Liver (tissue), 3 donors: ENCODE data around the gene ROPN1B.

Experiments
- CTCF ChIP-seq: fragments of 150-350 bp; IDR thresholded peaks from 2 replicates; pipeline ENCODE4 v1.5.1; 2017; ENCODE audit warnings: improper control_type of control experiment, low read depth, low read length; ENCODE audit not compliant: missing input control
- FOXA1 ChIP-seq: IDR thresholded peaks from 2 replicates; pipeline ENCODE4 v1.6.1; 2016; ENCODE audit warnings: antibody characterized with exemption
- GABPA ChIP-seq, 2 donors: IDR thresholded peaks in 1 of 2; conservative IDR thresholded peaks in 1 of 2; 2 replicates each; pipeline ENCODE4 v1.6.1; 2016; ENCODE audit warnings: antibody characterized with exemption in 2 of 2, mild to moderate bottlenecking in 1 of 2, moderate library complexity in 1 of 2
- HNF4A ChIP-seq, 2 donors: conservative IDR thresholded peaks; 2 replicates each; pipeline ENCODE4 v1.6.1; 2016; ENCODE audit warnings: antibody characterized with exemption in 2 of 2, mild to moderate bottlenecking in 2 of 2
- HNF4G ChIP-seq: IDR thresholded peaks from 2 replicates; pipeline ENCODE4 v1.6.1; 2016; ENCODE audit warnings: antibody characterized with exemption
- JUND ChIP-seq, 2 donors: IDR thresholded peaks; 2 replicates each; pipeline ENCODE4 v1.6.1; 2016; ENCODE audit warnings: antibody characterized with exemption in 2 of 2
- NR2F2 ChIP-seq: IDR thresholded peaks from 2 replicates; pipeline ENCODE4 v1.6.1; 2016; ENCODE audit warnings: antibody characterized with exemption
- RAD21 ChIP-seq, 2 donors: IDR thresholded peaks; 2 replicates each; pipeline ENCODE4 v1.6.1; 2016; ENCODE audit warnings: antibody characterized with exemption in 2 of 2, mild to moderate bottlenecking in 2 of 2
- SP1 ChIP-seq: IDR thresholded peaks from 2 replicates; pipeline ENCODE4 v1.6.1; 2018; ENCODE audit warnings: antibody characterized with exemption, mild to moderate bottlenecking
- TAF1 ChIP-seq: conservative IDR thresholded peaks from 2 replicates; pipeline ENCODE4 v1.6.1; 2016; ENCODE audit warnings: antibody characterized with exemption, mild to moderate bottlenecking
- YY1 ChIP-seq: IDR thresholded peaks from 2 replicates; pipeline ENCODE4 v1.6.1; 2016; ENCODE audit warnings: antibody characterized with exemption, mild to moderate bottlenecking
- TF ChIP-seq, protein P1 (sequence below): IDR thresholded peaks from 2 replicates; pipeline ENCODE4 v1.6.1; 2016; ENCODE audit warnings: antibody characterized with exemption
- TF ChIP-seq, protein P2 (sequence below): IDR thresholded peaks from 2 replicates; pipeline ENCODE4 v1.6.1; 2016; ENCODE audit warnings: antibody characterized with exemption
- TF ChIP-seq, protein P3 (sequence below): IDR thresholded peaks from 2 replicates; pipeline ENCODE4 v1.6.1; 2016; ENCODE audit warnings: antibody characterized with exemption, mild to moderate bottlenecking
- donor health status: healthy.
- donor health status: healthy.

- TF ChIP-seq TAF1 (no peak), NR2F2 (no peak), CTCF (no peak), RAD21 (IDR thresholded peaks at IDR 0.05) (no peak), GABPA (IDR thresholded peaks at IDR 0.05 in 1 of 2, conservative IDR thresholded peaks at IDR 0.05 in 1 of 2) (no peak), HNF4A (conservative IDR thresholded peaks at IDR 0.05) (no peak), FOXA1 (no peak), SP1 (no peak), YY1 (no peak), HNF4G (no peak), JUND (IDR thresholded peaks at IDR 0.05) (no peak)
- TF ChIP-seq, protein P1, sequence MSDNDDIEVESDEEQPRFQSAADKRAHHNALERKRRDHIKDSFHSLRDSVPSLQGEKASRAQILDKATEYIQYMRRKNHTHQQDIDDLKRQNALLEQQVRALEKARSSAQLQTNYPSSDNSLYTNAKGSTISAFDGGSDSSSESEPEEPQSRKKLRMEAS, result no peak
- TF ChIP-seq, protein P2, sequence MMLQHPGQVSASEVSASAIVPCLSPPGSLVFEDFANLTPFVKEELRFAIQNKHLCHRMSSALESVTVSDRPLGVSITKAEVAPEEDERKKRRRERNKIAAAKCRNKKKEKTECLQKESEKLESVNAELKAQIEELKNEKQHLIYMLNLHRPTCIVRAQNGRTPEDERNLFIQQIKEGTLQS, result no peak
- TF ChIP-seq, protein P3, sequence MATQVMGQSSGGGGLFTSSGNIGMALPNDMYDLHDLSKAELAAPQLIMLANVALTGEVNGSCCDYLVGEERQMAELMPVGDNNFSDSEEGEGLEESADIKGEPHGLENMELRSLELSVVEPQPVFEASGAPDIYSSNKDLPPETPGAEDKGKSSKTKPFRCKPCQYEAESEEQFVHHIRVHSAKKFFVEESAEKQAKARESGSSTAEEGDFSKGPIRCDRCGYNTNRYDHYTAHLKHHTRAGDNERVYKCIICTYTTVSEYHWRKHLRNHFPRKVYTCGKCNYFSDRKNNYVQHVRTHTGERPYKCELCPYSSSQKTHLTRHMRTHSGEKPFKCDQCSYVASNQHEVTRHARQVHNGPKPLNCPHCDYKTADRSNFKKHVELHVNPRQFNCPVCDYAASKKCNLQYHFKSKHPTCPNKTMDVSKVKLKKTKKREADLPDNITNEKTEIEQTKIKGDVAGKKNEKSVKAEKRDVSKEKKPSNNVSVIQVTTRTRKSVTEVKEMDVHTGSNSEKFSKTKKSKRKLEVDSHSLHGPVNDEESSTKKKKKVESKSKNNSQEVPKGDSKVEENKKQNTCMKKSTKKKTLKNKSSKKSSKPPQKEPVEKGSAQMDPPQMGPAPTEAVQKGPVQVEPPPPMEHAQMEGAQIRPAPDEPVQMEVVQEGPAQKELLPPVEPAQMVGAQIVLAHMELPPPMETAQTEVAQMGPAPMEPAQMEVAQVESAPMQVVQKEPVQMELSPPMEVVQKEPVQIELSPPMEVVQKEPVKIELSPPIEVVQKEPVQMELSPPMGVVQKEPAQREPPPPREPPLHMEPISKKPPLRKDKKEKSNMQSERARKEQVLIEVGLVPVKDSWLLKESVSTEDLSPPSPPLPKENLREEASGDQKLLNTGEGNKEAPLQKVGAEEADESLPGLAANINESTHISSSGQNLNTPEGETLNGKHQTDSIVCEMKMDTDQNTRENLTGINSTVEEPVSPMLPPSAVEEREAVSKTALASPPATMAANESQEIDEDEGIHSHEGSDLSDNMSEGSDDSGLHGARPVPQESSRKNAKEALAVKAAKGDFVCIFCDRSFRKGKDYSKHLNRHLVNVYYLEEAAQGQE, result no peak
These were observed 56.9 kb downstream of the ROPN1B start for GRCh38 chr3:126025862-126026261.
